ENCODE results near the gene UBE2H.
"Not testable (repeated sequence)": the region's sequence is repeated elsewhere in the genome, so short reads cannot be mapped to it uniquely, and the experiment has no call there.

UBE2H gene

GRCh38 chr7:129952653-129953560 is at the start of gene UBE2H:
TSS of gene UBE2H (minus strand) at chr7:129952960. CDS start at chr7:129952555, 405 bp downstream.
- peak; percentile 65 for DNase-seq

GRCh38 chr7:129998446-129998845 is 45.7 kb upstream of the UBE2H start:
- no peak for DNase-seq

GRCh38 chr7:129997285-129997684 is 44.5 kb upstream of the UBE2H start:
- no peak for DNase-seq

- no peak for DNase-seq
Measured at GRCh38 chr7:129993275-129993674, 40.5 kb upstream of the UBE2H start.

GRCh38 chr7:129990403-129991192 is 37.8 kb upstream of the UBE2H start:
- no peak for DNase-seq

GRCh38 chr7:129989466-129989865 is 36.7 kb upstream of the UBE2H start:
- DNase-seq = no peak

- no peak for DNase-seq
Measured at GRCh38 chr7:129986600-129986999, 33.8 kb upstream of the UBE2H start.

- DNase-seq = no peak
Measured at GRCh38 chr7:129980667-129981066, 27.9 kb upstream of the UBE2H start.

- DNase-seq = no peak
Measured at GRCh38 chr7:129975309-129975708, 22.5 kb upstream of the UBE2H start.

GRCh38 chr7:129970816-129971215 is 18.1 kb upstream of the UBE2H start:
- no peak for DNase-seq

- no peak for DNase-seq
Measured at GRCh38 chr7:129969881-129970446, 17.2 kb upstream of the UBE2H start.

- no peak for DNase-seq
Measured at GRCh38 chr7:129968592-129969383, 16.0 kb upstream of the UBE2H start.

- not testable (repeated sequence) for DNase-seq
Measured at GRCh38 chr7:129960204-129960475, 7.4 kb upstream of the UBE2H start.

GRCh38 chr7:129959471-129960203 is 6.9 kb upstream of the UBE2H start:
- DNase-seq = no peak

GRCh38 chr7:129958643-129959470 is 6.1 kb upstream of the UBE2H start:
- DNase-seq = no peak

GRCh38 chr7:129955993-129956543 is 3.3 kb upstream of the UBE2H start:
- DNase-seq = no peak

GRCh38 chr7:129952086-129952652 is 591 bp downstream of the UBE2H start:
- DNase-seq = no peak

GRCh38 chr7:129951226-129952085 is 1.3 kb downstream of the UBE2H start:
- peak; percentile 26 for DNase-seq

- no peak for DNase-seq
Measured at GRCh38 chr7:129950933-129951225, 1.9 kb downstream of the UBE2H start.
